GM03348 (cell line): ENCODE results near the gene MASP2.

Experiments used
- DNase-seq: peaks from one replicate; pipeline ENCODE4 v3.0.0; 2012; ENCODE audit warnings: low spot score

Gene MASP2

DNA sequence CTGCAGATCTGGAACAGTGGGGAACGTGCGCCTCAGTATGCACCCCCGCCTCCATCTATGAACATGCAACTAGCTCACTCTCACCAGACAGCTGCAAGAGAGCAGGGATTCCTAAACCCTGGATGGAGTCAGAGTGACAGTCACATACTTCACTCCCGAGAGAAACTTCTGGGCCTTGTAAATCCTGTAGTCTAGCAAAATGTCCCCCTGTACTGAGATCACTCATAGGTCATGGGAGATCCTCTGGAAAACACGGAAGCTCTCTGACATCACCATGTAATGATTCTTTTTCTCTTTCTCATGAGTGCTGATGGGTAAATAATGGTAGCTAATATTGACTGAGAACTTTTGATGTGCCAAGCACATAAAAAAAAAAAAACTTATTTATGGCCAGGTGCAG lies 57.9 kb downstream of the MASP2 start:
- no peak for DNase-seq

DNA sequence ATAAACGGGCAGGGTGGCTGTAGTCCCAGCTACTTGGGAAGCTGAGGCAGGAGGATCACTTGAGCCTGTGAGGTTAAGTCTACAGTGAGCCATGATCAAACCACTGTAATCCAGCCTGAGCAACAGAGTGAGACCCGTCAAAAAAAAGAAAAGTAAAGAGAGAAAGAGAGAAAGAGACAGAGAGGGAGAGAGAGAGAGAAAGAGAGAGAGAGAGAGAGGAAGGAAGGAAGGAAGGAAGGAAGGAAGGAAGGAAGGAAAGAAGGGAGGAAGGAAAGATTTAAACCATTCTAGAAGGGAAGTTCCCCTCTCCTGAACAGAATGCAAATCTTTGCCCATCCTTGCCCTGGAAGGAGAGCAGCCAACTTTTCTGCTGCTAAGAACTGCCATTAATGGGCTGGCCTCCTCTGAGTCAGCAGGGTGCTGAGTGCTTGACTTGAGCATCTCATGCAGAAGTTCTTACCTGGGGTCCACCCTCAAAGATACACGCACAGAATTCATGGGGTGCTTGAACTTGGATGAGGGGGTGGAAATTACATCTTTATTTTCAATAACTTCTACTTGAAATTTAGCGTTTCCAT lies 59.1 kb downstream of the MASP2 start:
- no peak for DNase-seq

DNA sequence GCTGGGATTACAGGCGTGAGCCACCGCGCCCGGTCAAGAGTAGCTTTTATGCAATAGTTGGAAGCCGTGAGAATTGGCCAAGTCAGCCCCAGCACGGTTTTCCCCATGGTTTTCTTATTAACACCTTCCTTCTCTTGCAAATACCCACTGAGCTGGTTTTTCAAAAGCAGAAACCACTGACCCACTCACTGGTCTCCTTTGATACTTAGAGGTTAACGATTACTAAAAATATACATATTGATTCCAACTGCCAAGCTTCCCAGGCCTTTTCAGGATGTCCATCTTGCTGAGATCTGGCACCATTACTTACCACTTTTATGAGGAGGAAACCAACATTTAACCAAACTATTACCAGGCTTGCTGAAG lies 60.5 kb downstream of the MASP2 start:
- DNase-seq: no peak

DNA sequence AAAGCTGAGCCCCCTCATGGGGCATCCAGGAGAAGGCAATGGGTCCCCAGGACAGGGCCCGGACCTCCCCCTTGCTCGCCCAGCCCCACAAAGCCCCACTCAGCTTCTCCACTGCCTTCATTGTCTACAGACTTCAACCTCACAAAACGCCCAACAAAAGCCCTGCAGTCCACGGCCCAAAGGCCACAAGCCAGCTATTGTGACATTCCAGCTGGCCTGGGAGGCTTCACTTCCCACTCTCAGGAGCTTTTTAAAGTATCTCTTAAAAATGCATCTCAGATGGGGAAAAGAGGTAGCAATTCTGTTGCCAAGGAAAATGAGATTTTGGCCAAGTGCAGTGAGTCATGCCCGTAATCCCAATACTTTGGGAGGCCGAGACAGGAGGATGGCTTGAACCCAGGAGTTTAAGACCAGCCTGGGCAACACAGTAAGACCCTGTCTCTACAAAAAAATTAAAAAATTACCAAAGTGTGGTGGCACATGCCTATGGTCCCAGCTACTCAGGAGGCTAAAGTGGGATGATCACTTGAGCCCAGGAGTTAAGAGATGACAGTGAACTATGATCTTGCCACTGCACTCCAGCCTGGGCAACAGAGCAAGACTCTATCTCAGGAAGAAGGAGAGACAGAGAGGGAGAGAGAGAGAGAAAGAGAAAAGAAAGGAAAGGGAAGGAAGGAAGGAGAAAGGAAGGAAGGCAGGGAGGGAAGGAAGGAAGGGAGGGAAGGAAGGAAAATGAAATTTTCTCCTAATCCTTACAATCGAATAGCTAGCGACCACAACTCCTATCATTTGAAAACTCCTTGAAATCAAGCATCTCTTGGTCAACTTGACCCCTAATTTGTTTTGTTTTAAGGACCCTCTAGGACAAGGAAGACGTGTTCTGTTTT lies 66.0 kb downstream of the MASP2 start:
- peak; percentile 75 for DNase-seq

DNA sequence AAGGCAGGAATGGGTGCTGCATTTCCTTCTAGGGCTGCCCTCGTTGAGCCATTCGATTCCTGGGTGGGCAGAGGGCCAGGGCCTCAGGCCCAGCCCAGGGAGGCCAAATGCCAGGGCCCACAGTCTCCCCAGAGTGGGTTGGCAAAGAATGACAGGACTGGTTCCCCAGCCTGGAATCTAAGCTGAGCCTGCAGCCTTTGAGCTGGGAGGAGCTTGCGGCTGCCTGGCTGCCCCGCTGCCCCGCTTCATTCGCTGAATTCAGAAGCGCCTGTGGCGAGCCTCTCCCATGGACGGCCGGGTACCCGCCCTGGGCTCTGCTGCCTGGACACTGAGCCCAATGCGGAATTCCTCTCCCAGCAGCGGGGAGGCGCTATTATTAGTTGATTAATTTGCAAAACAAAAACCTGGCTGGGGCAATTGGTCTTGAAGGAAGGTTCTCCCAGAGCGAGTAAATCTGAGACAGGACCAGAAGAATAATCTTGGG lies 66.9 kb downstream of the MASP2 start:
- peak; percentile 93 for DNase-seq

DNA sequence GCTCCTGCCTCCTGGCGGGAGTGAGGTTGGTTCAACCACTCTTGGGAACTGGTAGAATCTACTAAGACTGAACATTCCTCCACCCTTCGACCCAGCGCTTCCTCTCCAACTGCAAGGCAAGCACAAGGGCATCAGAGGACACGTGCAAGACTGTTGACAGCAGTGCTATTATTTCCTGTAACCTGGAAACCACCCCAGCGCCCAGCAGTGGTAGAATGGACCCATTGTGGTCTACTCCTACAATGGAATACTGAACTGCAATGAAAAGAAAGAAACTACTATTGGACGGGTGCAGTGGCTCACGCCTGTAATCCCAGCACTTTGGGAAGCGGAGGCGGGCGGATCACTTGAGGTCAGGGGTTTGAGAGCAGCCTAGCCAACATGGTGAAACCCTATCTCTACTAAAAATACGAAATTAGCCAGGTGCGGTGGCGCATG lies 67.5 kb downstream of the MASP2 start:
- DNase-seq: no peak

DNA sequence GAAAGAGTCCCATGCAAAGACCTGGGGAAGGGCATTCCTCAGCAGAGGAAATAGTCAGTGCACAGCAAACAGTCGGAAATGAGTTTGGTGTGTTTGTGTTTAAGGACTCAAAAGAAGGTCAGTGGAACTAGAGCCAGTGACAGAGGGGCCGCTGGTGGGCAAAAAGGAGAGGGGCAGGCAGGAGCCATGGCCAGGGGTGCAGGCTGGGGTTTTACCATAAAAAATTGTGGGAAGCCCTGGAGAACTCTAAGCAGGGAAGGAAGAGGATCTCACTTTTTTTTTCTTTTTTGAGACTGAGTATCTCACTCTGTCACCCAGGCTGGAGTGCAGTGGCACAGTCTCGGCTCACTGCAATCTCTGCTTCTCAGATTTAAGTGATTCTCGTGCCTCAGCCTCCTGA lies 68.3 kb downstream of the MASP2 start:
- no peak for DNase-seq
